ENCODE measurements around the gene EVC2.

EVC2 gene

GRCh38 chr4:5708449-5709206, at the start of gene EVC2:
TSS of gene EVC2 (minus strand) at chr4:5708559. CDS start at chr4:5708513, 46 bp downstream.
- DNase-seq: no peak

GRCh38 chr4:5757954-5758353, 49.6 kb upstream of the EVC2 start:
- no peak for DNase-seq

- DNase-seq: no peak
These were observed 49.2 kb upstream of the EVC2 start for GRCh38 chr4:5757536-5757935.

- no peak for DNase-seq
These were observed 48.7 kb upstream of the EVC2 start for GRCh38 chr4:5757091-5757490.

- DNase-seq: no peak
These were observed 47.9 kb upstream of the EVC2 start for GRCh38 chr4:5756271-5756670.

- DNase-seq: no peak
These were observed 47.3 kb upstream of the EVC2 start for GRCh38 chr4:5755679-5756078.

- DNase-seq: no peak
These were observed 46.8 kb upstream of the EVC2 start for GRCh38 chr4:5755161-5755560.

GRCh38 chr4:5754529-5754881, 46.1 kb upstream of the EVC2 start:
- no peak for DNase-seq

- DNase-seq: no peak
These were observed 45.6 kb upstream of the EVC2 start for GRCh38 chr4:5753766-5754528.

GRCh38 chr4:5753366-5753765, 45.0 kb upstream of the EVC2 start:
- no peak for DNase-seq

GRCh38 chr4:5752376-5753184, 44.2 kb upstream of the EVC2 start:
- no peak for DNase-seq

GRCh38 chr4:5751666-5752375, 43.5 kb upstream of the EVC2 start:
- no peak for DNase-seq

GRCh38 chr4:5750946-5751665, 42.7 kb upstream of the EVC2 start:
- no peak for DNase-seq

- DNase-seq: no peak
These were observed 41.9 kb upstream of the EVC2 start for GRCh38 chr4:5750052-5750945.

GRCh38 chr4:5749568-5749967, 41.2 kb upstream of the EVC2 start:
- DNase-seq: no peak

GRCh38 chr4:5747738-5748375, 39.5 kb upstream of the EVC2 start:
- DNase-seq: no peak

GRCh38 chr4:5746829-5747737, 38.7 kb upstream of the EVC2 start:
- no peak for DNase-seq

- no peak for DNase-seq
These were observed 37.9 kb upstream of the EVC2 start for GRCh38 chr4:5746250-5746649.

- DNase-seq: no peak
These were observed 34.6 kb upstream of the EVC2 start for GRCh38 chr4:5742968-5743367.

- no peak for DNase-seq
These were observed 34.0 kb upstream of the EVC2 start for GRCh38 chr4:5742388-5742787.
